NCI-H446 treated with DMSO at 0.1 percent for 48 hours (cell line): Measurements from ENCODE around the gene ADAMTSL4.

Experiments
- DNase-seq: peaks from one replicate; lab custom pipeline; 2025; lab: John Stamatoyannopoulos, UW

The ADAMTSL4 gene

DNA sequence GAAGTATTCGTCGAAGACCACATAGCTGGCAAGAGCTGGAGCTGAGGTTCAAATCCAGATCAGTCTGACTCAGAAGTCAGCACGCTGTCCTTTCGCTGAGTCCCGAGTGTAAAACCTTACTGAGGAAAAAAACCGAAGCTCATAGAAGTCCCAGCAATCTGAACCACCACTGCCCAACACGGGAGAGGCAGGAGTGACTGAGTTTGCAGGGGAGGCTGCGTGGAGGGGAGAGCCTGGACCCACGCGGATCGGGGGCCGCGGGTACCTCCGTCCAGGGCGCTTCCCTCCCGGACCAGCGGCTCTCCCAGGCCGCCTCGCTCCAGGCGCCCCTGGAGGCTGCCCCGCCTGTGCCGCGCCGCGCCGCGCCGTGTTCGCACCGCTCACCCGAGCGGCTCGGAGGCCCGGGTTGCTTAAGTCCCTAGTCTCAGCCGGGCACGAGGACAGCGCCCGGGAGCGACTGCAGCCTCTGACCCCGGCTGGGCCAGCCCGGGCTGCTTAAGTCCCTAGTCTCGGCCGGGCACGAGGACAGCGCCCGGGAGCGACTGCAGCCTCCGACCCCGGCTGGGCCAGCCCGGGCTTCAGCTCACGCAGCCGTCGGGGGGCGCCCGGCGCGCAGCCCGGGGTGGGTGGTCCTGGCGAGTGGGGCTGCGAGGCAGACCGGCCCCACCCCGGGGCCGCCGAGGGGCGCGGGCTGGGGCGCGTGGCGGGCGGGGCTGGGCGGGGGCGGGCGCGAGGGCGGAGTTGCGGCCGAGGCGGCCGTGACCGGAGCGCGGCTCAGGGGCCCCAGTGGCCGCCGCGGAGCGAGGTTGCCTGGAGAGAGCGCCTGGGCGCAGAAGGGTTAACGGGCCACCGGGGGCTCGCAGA, at the start of gene ADAMTSL4:
TSS of gene ADAMTSL4 (plus strand) at position 777 of the 864 bp plus-strand sequence. CDS start 2,881 bp downstream, outside the sequence.
- DNase-seq, result no peak

DNA sequence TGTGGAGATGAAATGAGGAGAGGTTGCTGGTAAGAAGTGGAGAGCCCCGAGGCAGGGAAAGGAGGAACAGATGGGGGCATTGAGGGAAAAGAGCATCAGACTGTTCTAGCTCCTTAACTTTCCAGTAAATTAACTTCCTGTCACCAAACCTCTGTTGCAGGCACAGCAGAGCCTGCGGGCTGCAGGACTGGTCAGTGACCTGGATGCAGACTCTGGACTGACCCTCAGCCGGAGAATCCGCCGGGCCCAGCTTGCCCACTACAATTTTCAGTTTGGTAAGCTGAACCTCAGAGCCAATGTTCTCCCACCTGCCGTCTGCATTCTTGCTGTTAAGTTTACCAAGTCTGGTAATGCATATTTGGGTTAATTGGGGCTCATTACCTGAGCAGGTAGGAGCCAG, 43.8 kb upstream of the ADAMTSL4 start:
- no peak for DNase-seq

DNA sequence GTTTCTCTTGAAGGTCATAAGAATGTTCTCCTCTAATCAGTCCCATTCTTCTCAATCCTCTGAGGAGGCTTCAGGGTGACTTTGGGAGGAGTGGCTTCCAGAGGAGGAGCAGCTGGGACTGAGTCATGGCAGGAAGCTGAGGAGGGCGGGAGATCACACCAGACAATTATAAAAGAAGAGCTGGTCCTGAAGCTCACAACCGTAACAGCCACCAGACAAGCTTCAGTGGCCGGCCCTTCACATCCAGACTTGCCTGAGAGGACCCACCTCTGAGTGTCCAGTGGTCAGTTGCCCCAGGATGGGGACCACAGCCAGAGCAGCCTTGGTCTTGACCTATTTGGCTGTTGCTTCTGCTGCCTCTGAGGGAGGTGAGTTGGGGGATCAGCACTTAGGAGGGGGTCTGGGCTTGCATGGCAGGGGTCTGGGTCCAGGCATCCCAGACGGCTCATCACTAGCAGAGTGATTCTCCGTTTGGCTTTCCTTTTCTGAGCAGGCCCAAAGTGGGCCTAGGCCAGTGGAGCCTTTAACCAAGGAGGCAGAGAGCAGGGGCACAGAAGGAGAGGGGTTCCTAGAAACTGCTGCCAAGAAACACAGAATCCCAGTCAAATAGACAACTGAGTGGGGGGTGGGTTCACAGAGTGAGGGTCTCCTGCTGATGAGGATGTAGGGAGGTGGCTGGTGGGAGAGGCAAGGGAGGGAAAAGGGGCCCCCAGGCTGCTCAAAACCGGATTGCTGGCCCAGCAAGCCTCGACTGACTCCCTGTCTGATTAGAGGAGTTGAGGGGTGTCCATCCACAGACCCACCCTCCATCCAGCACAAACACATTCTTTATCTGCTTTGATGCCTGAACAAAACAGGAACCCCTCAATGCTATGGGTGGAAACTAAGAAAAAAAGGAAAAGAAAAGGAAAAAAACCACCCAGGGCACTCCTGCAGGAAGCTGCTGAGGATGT, 41.0 kb upstream of the ADAMTSL4 start, which contains the start of gene ECM1:
TSS of gene ECM1 (plus strand) at position 198 of the 953 bp plus-strand sequence. CDS start at position 299, 101 bp downstream.
- no peak for DNase-seq

DNA sequence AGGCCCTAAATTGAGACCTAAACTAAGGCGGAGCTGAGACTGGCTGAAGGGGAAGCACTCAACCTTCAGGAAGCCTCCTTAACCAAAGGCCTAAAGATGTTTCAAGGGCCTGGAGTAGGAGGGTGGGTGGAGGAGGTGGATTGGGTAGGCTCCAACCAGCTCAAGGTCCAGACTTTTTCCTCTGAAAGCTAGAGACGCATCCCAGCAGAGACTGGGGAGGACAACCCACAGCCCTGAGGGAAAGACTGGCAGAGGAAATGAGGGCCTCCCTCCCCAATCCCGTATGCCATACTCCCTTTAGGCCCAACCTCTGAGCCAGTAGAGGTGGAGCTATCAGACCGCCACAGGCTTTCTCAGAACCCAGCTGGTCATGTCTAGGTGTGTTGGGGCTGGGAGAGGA, 40.2 kb upstream of the ADAMTSL4 start:
- DNase-seq, result no peak

- no peak for DNase-seq
Observed at GRCh38 chr1:150511551-150511950, 37.7 kb upstream of the ADAMTSL4 start.

DNA sequence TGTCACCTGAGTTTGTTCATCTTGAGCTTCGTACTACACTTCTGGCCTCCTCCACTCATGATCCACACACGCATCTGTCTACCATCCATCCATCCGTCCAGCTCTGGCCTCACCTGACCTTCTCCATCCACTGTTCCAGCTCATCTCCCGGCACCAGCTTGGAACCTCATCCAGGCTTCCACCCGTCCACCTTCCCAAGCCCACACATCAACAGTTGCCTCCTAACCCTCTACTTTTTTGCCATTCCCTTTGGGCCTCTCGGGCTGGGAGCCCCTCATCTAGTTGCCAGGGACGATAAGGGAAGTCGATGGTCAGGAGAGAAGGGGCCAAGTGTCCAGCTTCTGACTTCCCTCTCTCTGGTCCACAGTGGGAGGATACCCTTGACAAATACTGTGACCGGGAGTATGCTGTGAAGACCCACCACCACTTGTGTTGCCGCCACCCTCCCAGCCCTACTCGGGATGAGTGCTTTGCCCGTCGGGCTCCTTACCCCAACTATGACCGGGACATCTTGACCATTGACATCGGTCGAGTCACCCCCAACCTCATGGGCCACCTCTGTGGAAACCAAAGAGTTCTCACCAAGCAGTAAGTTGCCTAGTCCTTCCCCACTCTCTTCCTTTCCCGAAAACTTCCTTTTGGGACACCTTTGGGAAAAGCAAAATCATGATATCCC, 37.1 kb upstream of the ADAMTSL4 start:
- DNase-seq, result no peak

GRCh38 chr1:150512846-150513245, 36.4 kb upstream of the ADAMTSL4 start:
- DNase-seq, result no peak

DNA sequence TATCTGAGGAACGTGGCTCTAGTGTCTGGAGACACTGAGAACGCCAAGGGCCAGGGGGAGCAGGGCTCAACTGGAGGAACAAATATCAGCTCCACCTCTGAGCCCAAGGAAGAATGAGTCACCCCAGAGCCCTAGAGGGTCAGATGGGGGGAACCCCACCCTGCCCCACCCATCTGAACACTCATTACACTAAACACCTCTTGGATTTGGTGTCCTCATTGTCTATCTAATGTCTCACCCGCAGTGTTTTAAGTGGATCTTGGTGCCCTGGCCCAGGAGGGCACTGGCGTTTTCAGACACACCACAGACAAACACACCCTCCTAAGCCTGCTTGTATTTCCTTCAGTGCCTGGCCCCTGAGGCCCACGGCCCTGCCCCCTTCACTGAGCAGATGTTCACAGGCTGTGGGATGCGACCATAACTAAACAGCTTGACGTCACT, 35.8 kb upstream of the ADAMTSL4 start:
- DNase-seq, result no peak

GRCh38 chr1:150514260-150514659, 34.9 kb upstream of the ADAMTSL4 start:
- DNase-seq, result no peak

DNA sequence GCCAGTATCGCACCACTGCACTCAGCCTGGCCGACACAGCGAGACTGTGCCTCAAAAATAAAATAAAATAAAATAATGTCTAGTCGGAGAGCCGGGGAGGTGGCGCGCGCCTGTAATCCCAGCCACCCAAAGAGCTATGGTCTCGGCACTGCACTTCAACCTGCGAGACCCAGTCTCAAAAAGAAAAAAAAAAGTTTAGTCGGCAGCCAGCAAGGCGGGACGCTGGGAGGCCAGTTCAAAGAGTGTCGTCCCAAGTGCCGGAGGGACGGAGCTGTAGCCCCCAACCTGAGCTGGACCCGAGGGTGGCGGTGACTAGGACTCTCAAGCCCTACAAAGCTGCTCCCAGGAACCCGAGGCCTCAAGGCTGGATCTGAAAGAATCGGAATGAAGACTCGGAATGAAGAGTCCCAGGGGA, 34.3 kb upstream of the ADAMTSL4 start:
- DNase-seq, result no peak

- DNase-seq, result peak; percentile 96
Observed at GRCh38 chr1:150515328-150516049, 33.7 kb upstream of the ADAMTSL4 start, which contains the start of gene FALEC. Gene FALEC, plus strand, starts transcription at chr1:150515752.

DNA sequence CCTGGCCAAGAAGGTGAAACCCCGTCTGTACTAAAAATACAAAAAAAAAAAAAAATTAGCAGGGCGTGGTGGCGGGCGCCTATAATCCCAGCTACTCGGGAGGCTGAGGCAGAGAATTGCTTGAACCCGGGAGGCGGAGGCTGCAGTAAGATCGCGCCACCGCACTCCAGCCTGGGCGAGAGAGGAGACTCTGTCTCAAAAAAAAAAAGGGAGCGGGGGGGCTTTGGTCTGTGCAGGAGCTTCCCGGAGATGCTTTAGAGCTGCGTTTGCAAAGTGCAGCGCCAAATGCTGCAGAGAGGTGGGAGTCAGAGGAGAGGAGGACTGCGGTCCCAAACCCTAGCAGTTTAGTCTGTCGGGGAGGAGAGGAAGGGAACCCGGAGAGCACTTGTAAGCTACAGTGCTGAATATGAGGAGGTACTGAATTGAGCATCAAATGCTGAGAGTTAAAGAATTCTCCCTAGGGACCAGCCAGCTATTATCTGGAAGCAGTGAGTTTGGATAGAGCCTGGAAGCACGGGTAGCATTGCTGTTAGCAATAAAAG, 33.1 kb upstream of the ADAMTSL4 start:
- no peak for DNase-seq

DNA sequence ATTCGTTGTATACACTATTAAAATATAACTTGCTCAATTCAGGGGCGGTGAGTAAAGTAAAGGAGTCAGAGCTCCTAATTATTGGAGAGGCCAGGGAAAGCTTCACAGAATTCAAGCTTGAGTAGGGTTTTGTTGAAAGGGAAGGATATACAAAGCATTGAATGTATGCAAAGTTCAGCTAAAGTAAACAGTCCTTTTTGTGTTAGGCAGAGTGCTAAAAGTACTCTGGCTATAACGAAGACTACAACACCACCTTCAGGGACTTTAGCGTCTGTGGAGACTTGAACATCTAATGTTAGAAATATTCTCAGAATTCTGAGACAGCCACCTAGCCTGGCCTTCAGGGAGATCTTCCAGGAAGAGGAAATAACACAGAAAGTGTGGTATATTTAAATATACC, 32.6 kb upstream of the ADAMTSL4 start:
- no peak for DNase-seq

- no peak for DNase-seq
Observed at GRCh38 chr1:150521196-150521968, 27.8 kb upstream of the ADAMTSL4 start.

DNA sequence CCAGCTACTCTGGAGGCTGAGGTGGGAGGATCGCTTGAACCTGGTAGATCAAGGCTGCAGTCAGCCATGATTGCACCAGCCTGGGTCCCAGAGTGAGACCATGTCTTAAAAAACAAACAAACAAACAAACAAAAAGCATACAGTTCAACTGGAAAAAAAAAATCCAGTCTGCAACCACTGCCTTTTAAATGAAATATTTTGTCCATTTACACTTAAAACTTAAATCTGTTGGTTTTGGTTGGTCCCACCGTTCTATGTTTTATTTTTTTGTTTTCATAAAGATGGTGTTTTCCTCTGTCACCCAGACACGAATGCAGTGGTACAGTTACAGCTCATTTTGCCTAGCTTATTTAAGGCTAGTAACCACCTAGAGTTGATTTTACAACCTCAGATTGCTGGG, 23.9 kb upstream of the ADAMTSL4 start:
- DNase-seq, result no peak

DNA sequence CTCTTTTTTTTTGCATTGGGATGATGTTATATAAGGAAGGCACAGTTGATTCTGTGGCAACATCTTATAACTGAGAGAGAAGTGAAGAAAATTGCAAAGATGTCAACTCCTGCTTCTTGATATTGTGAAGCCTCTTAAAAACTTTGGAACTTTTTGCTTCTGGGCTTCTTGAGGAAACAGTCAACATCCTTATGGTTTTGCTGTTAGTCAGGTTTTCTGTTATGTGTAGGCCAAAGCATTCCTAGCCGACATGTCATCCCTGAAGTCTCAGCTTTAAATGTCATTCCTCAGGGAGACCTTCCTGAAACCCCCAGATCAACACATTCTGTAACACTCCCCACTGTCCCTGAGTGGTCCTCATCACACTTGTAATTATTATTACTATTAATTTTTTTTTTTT, 21.0 kb upstream of the ADAMTSL4 start:
- DNase-seq, result no peak

GRCh38 chr1:150529017-150529416, 20.2 kb upstream of the ADAMTSL4 start:
- peak; percentile 31 for DNase-seq

DNA sequence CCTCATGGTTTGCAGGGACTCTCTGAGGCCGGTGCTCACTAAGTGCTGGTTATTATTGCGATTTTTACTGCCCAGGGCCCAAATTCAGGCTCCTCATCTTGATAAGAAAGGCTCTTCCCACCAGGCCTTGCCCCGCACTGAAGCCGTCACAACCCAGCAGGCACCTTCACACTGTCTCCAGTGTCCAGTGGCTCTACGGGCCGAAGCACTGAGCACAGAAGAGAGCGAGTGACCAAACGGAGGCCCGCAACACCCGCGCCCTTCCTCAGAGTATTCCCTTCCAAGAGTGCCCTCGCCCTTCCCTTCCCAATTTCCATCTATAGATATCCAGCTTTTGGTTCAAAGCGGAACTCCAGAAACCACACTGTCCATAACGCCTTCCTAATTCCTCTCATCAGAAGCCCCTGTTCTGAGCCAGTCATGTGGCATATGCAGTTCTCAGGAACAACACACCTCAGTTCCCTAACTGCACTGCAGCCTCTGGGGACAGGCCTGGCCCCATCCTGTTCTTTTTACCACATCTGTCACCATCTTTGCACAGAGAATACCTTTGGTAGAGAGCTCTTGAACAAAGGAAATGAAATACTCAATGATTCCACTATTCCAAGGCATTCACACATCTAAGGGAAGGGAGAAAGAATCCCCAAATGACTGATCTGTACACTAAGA, 18.6 kb upstream of the ADAMTSL4 start:
- DNase-seq, result no peak

GRCh38 chr1:150532860-150533259, 16.3 kb upstream of the ADAMTSL4 start:
- DNase-seq, result no peak

GRCh38 chr1:150534002-150534401, 15.2 kb upstream of the ADAMTSL4 start:
- DNase-seq, result no peak
